Heart left ventricle (tissue), 16 donors: Measurements from ENCODE around the gene CHST6. TPM values are rescaled to one million over a fixed set of nuclear protein-coding genes. Genes with fewer than 3 reads are reported as not detected.

Experiments used
- ATAC-seq, 4 donors: fragments of 200-7000 bp; cut with Tn5 transposase; one replicate each; pipeline ENCODE4 v1.9.1; 2020 to 2022; ENCODE audit warnings: moderate library complexity in 4 of 4, mild to moderate bottlenecking in 3 of 4, moderate number of reproducible peaks in 1 of 4
- DNase-seq, 5 donors: peaks; one replicate each; pipeline ENCODE4 v3.0.0-alpha.2; 2020
- H3K27ac ChIP-seq, 12 donors: fragments of 200-600 bp; sonication (generic) in 4 of 12; one replicate each; pipeline versions ENCODE4 v1.5.0 to v1.8.0; 2016 to 2022; ENCODE audit warnings: mild to moderate bottlenecking in 2 of 12
- H3K27me3 ChIP-seq, 9 donors: fragments of 200-600 bp; sonication (generic) in 2 of 9; one replicate each; pipeline versions ENCODE4 v1.5.1 to v1.8.0; 2016 to 2022; ENCODE audit warnings: mild to moderate bottlenecking in 3 of 9
- H3K36me3 ChIP-seq, 9 donors: fragments of 200-600 bp; sonication (generic) in 2 of 9; one replicate each; pipeline versions ENCODE4 v1.5.0 to v1.8.0; 2018 to 2022; ENCODE audit warnings: mild to moderate bottlenecking in 2 of 9
- H3K4me1 ChIP-seq, 12 donors: fragments of 200-600 bp; sonication (generic) in 4 of 12; one replicate each; pipeline versions ENCODE4 v1.5.0 to v1.8.0; 2016 to 2022; ENCODE audit warnings: mild to moderate bottlenecking in 3 of 12
- H3K4me3 ChIP-seq, 12 donors: fragments of 200-600 bp; sonication (generic) in 4 of 12; one replicate each; pipeline versions ENCODE4 v1.5.0 to v1.8.0; 2017 to 2022; ENCODE audit warnings: mild to moderate bottlenecking in 9 of 12, moderate library complexity in 4 of 12
- H3K9me3 ChIP-seq, 12 donors: fragments of 200-600 bp; sonication (generic) in 4 of 12; one replicate each; pipeline versions ENCODE4 v1.5.0 to v1.8.0; 2016 to 2022; ENCODE audit warnings: mild to moderate bottlenecking in 1 of 12
- POLR2A ChIP-seq, 2 donors: fragments of 450-650 bp; IDR thresholded peaks; one replicate each; pipeline ENCODE4 v1.6.1; 2017; ENCODE audit warnings: antibody characterized with exemption in 2 of 2, mild to moderate bottlenecking in 2 of 2, moderate library complexity in 2 of 2
- WGBS, 4 donors: extraction: QIAGEN DNeasy Blood & Tissue Kit in 2 of 4; methylation state at CpG; one replicate each; pipeline versions ENCODE4 v1.1.5 to v1.1.7; 2013 to 2018; 5-methylcytosine and 5-hydroxymethylcytosine counted together
- intact Hi-C, 10 donors: fragments of 100-400 bp; cut with DNase I; formaldehyde crosslinking; loops; one replicate each; pipeline versions ENCODE4 v1.11.1 to v1.14.2; 2022
- polyA plus RNA-seq, 2 donors: library from polyadenylated mRNA; stranded (reverse); fragments of 200-250 nt; gene quantifications; one replicate each; pipeline ENCODE4 v1.2.3, GENCODE V29; 2013
- total RNA-seq, 9 donors: library from RNA; depleted of rRNA in 2 of 9; stranded (reverse); fragments of >200 nt in 2 of 9; fragmentation: NEBNext Ultra II Directional in 3 of 9; extraction: Animal tissue kit (Norgen Biotek cat#: 25700) in 3 of 9; gene quantifications; one replicate each; pipeline versions ENCODE4 v1.1.0 to v1.2.4, GENCODE V29; 2016 to 2023
- TF ChIP-seq, protein P1 (sequence below), 12 donors: fragments of 200-600 bp; sonication (generic) in 4 of 12; IDR thresholded peaks; one replicate each; pipeline versions ENCODE4 v1.5.0 to v1.8.0; 2018 to 2022; ENCODE audit warnings: antibody characterized with exemption in 12 of 12, mild to moderate bottlenecking in 5 of 12
- donor health status: ischemic (EF 13 %, LVEDD 7.1; RV severe dilation, severe dysfunction).
- donor health status: healthy with polysubstance abuse.
- donor health status: DM: no; HTN: yes; CAD: no.
- donor health status: DM: no; HTN: no; CAD: no.
- donor health status: ischemic (EF 25% LVEDD 6.9; RV normal size, moderate dysfunction).
- donor health status: ischemic (EF 25% LVEDD 5.7; RV mildly dilated, moderate dysfunction).
- donor health status: healthy.
- donor health status: DM: yes; HTN: yes; CAD: no.
- donor health status: ischemic (EF 35%, LVEDD 5.7; RV mildly dilated, moderate dysfunction).
- donor health status: nonischemic (EF 11% LVEDD 7.7; RV severe dilation, severe dysfunction).
- donor health status: DM: yes; HTN: yes; CAD: no.
- donor health status: PGD.
- donor health status: ischemic (EF 29% LVEDD 5.4; RV normal size, mild dysfunction).
- donor health status: nonischemic (EF 23%, LVEDD 6.1; RV moderate dilation, normal function).

The CHST6 gene
- total and polyA plus RNA-seq, 11 donors = 0.32 to 1.8 (median 0.88) TPM

DNA sequence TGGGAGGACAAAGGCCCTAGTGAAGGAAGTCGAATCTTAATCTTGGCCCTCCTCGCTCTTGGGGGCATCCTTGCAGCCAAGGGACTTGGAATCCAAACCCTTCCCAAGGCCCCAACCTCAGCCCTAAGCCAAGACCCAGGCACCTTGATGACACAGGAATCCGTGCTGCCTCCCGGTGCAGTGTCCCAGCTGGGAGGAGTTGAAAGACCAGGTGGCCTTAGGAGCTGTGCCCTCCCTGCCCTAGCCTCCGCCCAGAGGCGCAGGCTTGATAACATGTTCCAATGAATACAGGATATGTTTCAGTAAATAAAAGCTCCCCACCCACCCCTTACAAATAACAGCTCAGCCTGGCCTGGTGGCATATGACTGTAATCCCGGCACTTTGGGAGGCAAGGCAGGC, 40.7 kb upstream of the CHST6 start, which contains the start of gene CHST5:
CHST5 (minus strand) TSS at position 208 of the 400 bp plus-strand sequence. CDS start 5,724 bp downstream, outside the sequence.
- Histone ChIP-seq H3K4me3 (peak within 1 kb of the TSS in 2 of 12 donors; percentile 15 to 24), H3K9me3 (no peaks in the 10 kb centered on the region), H3K4me1 (peaks cover 0 to 8% (median 1%) of the 10 kb centered on the region in 12 donors), H3K36me3 (peaks cover 0 to 5% (median 0%) of the 10 kb centered on the region in 9 donors), H3K27ac (no peak within 1 kb of the TSS), H3K27me3 (no peaks in the 10 kb centered on the region)
- intact Hi-C loops = no loop called here
- 92 to 95% (median 93%) methylated on average over 6 to 7 of the region's 7 CpGs for WGBS, 4 donors
- TF ChIP-seq, protein P1, sequence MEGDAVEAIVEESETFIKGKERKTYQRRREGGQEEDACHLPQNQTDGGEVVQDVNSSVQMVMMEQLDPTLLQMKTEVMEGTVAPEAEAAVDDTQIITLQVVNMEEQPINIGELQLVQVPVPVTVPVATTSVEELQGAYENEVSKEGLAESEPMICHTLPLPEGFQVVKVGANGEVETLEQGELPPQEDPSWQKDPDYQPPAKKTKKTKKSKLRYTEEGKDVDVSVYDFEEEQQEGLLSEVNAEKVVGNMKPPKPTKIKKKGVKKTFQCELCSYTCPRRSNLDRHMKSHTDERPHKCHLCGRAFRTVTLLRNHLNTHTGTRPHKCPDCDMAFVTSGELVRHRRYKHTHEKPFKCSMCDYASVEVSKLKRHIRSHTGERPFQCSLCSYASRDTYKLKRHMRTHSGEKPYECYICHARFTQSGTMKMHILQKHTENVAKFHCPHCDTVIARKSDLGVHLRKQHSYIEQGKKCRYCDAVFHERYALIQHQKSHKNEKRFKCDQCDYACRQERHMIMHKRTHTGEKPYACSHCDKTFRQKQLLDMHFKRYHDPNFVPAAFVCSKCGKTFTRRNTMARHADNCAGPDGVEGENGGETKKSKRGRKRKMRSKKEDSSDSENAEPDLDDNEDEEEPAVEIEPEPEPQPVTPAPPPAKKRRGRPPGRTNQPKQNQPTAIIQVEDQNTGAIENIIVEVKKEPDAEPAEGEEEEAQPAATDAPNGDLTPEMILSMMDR (IDR thresholded peaks at IDR 0.05) = no peak
- no peak for TF ChIP-seq POLR2A (IDR thresholded peaks at IDR 0.05)
- ATAC-seq = no peak
- DNase-seq = no peak

DNA sequence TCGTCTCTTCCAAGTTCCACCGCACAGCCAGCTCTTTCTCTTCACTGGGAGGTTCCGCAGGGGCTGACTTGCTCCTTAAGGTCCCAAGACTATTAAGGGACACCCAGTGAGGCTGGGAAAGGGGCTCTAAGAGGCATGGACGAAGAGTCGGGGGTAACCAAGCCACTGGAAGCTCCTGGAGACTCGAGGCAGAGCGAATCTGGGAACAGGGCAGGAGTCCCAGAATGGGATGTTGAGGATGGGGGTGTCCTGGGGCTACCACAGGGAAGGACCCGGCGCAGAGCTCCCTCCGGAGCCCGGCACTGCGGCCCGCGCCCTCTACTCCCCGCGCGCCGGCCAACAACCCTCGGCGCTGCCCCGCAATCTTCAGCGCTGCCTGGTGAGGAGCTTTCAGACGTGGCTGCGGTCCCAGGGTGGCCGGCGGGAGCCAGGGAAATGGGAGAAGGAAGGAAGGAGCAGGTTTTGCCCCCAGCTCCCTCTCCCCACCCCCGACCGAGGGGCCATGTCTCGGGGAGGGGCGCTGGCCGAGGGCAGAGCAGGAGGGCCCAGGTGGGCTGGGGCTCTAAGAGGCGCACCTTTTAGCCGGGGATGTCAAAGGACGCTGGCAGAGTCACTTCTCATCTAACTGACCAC, 40.1 kb upstream of the CHST6 start:
- intact Hi-C loops = no loop called here
- Histone ChIP-seq H3K4me3 (peak overlapping the region in 1 of 12 donors; percentile 24), H3K4me1 (peaks cover 0 to 7% (median 1%) of the 10 kb centered on the region in 12 donors), H3K9me3 (no peaks in the 10 kb centered on the region), H3K27ac (no peak overlapping the region), H3K36me3 (no peaks in the 10 kb centered on the region), H3K27me3 (no peaks in the 10 kb centered on the region)
- TF ChIP-seq, protein P1 (IDR thresholded peaks at IDR 0.05) = no peak
- TF ChIP-seq POLR2A (IDR thresholded peaks at IDR 0.05) = no peak
- WGBS, 4 donors = 70 to 80% (median 76%) methylated on average over 29 to 34 of the region's 34 CpGs
- ATAC-seq (no peak), DNase-seq (no peak)

DNA sequence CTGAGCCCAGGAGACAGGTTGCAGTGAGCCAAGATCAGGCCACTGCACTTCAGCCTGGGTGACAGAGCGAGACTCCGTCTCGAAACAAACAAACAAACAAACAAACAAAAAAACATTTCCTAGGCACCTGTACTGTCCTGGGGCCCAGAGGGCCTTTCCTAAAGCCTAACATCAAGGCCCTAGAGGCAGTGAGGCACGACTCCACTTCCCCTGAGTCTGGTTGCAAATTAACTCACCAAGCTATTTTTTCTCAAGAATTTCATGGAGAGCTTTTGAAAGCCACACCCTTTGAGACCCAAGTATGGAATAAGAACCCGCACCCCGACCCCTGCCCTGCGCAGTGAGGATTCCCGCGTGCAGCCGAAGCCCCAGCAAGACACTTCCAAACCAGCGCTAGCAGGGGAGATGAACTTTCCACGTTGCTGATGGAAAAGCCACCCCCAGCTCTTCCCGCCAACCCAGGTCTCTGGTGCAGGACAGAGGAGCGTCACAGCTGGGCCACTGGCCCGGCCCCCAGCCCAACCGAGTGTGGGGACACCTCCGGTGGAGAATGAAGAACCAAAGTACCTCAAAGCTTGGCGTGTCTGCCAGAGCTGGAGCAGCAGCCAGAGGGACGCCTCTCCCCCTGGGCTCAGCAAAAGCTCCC, 39.4 kb upstream of the CHST6 start:
- Histone ChIP-seq H3K27ac (no peak overlapping the region), H3K36me3 (no peaks in the 10 kb centered on the region), H3K27me3 (no peaks in the 10 kb centered on the region), H3K9me3 (no peaks in the 10 kb centered on the region), H3K4me1 (peaks cover 0 to 5% (median 1%) of the 10 kb centered on the region in 12 donors), H3K4me3 (peak overlapping the region in 2 of 12 donors; percentile 15 to 24)
- DNase-seq (no peak), ATAC-seq (no peak)
- WGBS, 4 donors = 83 to 94% (median 86%) methylated on average over 12 to 19 of the region's 19 CpGs
- intact Hi-C loops = no loop called here
- TF ChIP-seq, protein P1 (IDR thresholded peaks at IDR 0.05) = no peak
- TF ChIP-seq POLR2A (IDR thresholded peaks at IDR 0.05) = no peak

DNA sequence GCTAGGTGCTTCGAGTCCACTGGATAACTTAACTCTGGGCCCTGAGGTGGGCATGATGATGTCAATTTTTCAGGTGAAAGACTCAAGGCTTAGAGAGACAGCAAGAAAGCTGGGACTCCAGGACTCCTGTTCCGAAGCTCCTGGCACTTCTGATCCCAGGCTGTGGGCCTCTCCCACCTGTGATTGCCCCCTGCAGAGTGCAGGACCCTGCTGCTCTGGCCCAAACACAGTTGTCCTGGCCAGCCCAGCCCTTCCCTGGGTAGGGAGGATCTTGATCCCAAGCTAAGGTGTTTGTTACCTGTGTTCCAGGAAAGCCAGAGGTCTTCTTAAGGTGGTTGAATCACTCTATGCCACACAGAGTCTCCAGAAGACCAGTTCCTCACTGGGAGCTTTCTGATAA, 37.5 kb upstream of the CHST6 start:
- H3K36me3 ChIP-seq = no peaks in the 10 kb centered on the region
- H3K9me3 ChIP-seq = no peaks in the 10 kb centered on the region
- no peak overlapping the region for H3K27ac ChIP-seq
- 88 to 95% (median 93%) methylated on average over 1 to 2 of the region's 2 CpGs for WGBS, 4 donors
- TF ChIP-seq POLR2A (IDR thresholded peaks at IDR 0.05) = no peak
- TF ChIP-seq, protein P1 (IDR thresholded peaks at IDR 0.05) = no peak
- H3K27me3 ChIP-seq = no peaks in the 10 kb centered on the region
- H3K4me3 ChIP-seq = no peak overlapping the region
- intact Hi-C loops = no loop called here
- DNase-seq (no peak), ATAC-seq (no peak)
- no peaks in the 10 kb centered on the region for H3K4me1 ChIP-seq
